Gastrocnemius medialis (tissue), 4 donors: ENCODE data around the gene USP50.

Source experiments
- CTCF ChIP-seq, 5 experiments: fragments of 450-650 bp in 3 of 5; fragments of 200-600 bp in 2 of 5; sonication (generic) in 2 of 5; IDR thresholded peaks in 4 of 5; conservative IDR thresholded peaks in 1 of 5; 1 replicate in 4 of 5; 2 replicates in 1 of 5; pipeline ENCODE4 v1.5.1; 2016 to 2019; ENCODE audit warnings: antibody characterized with exemption in 5 of 5, mild to moderate bottlenecking in 3 of 5, moderate library complexity in 3 of 5
- POLR2A ChIP-seq, 2 donors: fragments of 450-650 bp; IDR thresholded peaks; one replicate each; pipeline ENCODE4 v1.6.1; 2017; ENCODE audit warnings: antibody characterized with exemption in 2 of 2, mild to moderate bottlenecking in 2 of 2, moderate library complexity in 2 of 2

DNA sequence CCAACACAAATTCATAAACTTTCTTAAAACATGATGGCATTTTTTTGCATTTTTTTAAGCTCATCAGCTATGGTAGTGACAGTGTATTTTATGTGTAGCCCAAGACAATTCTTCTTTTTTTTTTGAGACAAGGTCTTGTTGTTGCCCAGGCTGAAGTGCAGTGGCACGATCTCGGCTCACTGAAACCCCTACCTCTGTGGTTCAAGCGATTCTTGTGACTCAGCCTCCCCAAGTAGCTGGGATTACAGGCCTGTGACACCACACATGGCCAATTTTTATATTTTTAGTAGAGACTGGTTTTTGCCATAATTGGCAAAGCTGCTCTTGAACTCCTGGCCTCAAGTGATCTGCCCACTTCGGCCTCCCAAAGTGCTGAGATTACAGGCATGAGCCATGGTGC lies 17.3 kb upstream of the USP50 start:
- TF ChIP-seq CTCF (IDR thresholded peaks at IDR 0.05 in 4 of 5, conservative IDR thresholded peaks at IDR 0.05 in 1 of 5) (no peak), POLR2A (IDR thresholded peaks at IDR 0.05) (no peak)
